Measurements from ENCODE around the gene MIEF2.

The MIEF2 gene

DNA sequence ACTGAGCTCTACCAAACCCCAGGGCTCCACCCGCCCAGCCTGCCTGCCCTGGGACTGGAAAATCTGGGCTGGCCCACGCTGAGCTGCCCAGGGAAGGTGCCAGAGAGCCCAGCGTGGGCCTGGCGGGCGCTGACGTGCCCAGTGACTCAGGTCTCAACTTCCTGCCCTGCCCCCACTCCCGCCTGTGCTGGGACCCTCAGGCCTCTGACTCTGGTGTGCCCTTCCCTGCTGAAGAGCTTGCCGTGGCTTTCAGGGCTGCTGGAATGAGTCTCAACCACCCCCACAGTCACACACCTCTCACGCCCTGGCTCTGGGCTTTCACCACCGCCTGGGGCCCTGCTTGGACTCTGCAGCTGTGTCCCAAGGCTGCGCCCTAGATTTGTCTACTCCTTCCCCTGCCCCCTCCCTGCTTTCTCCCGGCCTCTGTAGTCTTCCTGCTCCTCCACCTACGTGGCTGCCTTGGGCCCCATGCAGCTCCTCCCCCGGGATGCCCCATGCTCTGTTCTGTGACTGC, 24.7 kb upstream of the MIEF2 start:
- peak; percentile 48 for DNase-seq (ENCODE audit: low spot score)

DNA sequence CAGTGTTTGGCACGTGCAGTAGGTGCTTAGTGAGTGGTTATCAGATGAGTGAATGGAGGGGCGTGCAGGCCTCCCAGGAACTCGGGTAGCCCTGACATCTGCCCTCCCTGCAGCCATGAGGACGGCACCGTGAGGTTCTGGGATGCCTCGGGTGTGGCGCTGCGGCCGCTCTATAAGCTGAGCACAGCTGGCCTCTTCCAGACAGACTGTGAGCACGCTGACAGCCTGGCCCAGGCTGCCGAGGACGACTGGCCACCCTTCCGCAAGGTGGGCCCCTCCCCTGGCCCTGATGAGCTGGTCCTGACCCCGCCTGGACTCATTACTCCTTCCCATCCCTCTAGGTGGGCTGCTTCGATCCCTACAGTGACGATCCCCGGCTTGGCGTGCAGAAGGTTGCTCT, 24.0 kb upstream of the MIEF2 start:
- no peak for DNase-seq (ENCODE audit: low spot score)

DNA sequence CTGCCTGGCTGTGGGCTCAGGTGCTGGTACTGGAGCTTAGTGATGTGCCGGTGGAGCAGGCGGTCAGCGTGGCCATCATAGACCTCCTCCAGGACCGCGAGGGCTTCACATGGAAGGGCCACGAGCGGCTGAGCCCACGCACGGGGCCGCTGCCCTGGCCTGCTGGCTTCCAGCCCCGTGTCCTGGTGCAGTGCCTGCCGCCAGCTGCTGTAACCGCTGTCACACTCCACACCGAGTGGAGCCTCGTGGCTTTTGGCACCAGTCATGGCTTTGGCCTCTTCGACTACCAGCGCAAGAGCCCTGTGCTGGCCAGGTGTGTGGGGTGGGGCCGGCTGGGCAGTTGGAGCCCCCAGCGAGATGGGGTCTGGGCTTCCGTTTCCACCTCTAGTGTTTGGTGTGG, 23.0 kb upstream of the MIEF2 start:
- no peak for DNase-seq (ENCODE audit: low spot score)

DNA sequence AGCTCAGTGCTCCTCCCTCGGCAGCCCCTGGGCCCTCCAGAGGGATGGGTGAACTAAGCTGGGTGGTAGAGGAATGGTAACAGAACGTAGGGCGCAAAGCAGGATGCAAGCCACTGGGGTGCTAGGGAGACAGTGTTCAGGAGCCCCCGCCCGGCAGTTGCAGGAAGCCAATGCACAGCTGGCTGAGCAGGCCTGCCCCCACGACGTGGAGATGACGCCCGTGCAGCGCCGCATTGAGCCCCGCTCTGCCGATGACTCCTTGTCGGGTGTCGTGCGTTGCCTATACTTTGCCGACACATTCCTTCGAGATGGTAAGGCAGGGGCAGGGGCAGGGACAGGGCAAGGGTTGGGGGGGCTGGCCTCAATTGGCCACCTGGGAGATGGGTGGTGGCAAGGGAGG, 22.2 kb upstream of the MIEF2 start:
- no peak for DNase-seq (ENCODE audit: low spot score)

DNA sequence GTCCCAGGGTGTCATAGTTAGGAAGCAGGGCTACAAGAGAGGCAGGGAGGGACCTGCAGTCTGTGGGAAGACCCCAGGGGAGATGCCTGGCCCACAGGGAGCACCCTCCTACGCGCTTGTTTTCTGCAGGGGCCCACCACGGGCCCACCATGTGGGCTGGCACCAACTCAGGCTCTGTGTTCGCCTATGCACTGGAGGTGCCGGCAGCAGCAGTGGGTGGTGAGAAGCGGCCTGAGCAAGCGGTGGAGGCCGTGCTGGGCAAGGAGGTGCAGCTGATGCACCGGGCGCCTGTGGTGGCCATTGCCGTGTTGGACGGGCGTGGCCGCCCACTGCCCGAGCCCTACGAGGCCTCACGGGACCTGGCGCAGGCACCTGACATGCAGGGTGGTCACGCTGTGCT, 20.0 kb upstream of the MIEF2 start:
- no peak for DNase-seq (ENCODE audit: low spot score)

DNA sequence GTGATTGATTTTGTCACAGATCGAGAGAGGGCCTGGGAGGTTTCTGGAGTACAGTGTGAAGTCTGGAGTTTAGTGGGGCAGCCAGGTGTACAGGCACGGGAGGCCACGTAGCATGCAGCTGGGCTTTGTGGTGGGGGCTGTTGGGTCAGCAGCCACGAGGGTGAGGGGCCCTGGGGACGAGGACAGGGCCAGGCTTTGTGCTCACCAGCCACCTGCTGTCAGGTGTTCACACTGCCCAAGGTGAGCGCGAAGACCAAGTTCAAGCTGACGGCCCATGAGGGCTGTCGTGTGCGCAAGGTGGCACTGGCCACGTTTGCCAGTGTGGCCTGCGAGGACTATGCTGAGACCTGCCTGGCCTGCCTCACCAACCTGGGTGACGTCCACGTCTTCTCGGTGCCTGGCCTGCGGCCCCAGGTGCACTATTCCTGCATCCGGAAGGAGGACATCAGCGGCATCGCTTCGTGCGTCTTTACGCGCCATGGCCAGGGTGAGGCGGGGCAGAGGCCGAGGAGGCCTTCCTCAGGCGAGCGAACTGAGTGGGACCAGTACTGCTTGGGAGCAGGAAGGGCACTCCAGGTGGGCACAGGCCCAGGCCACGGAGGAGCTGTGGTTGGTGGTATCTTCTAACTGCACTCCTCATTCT, 19.1 kb upstream of the MIEF2 start:
- no peak for DNase-seq (ENCODE audit: low spot score)

DNA sequence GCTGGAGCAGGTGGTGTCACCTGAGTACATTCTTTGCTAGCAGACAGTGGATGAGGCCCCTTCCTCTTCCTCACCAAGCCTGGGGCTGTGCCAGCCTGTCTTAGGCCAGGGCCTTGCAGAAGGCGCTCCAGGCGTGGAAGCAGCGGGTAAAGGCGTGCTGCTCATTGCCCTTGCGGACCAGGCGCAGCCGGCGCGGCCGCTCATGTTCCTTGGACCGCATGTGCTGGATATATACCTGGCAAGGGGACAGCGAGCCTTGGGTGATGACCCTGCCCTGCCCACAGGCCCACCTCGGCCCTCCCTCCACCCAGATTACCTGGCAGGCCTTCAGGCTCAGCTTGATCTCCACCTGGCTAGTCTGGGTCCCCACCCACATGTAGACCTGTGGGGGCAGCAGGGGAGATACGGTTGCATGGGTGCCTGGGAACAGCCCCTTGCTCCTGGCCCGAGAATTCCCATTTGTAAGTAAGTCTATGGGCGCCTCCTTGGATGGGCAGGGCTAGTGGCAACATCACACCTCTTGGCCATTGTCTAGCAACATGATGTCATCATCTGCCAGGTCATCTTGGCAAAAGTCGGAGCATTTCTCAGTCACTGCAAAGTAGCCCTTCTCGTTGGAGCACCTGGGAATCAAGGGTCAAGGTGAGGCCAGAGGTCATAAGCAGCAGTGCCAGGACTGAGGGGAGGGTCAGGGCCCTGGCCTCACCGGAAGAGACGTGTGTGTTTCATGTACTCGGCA, 15.3 kb upstream of the MIEF2 start:
- DNase-seq (ENCODE audit: low spot score), result no peak

DNA sequence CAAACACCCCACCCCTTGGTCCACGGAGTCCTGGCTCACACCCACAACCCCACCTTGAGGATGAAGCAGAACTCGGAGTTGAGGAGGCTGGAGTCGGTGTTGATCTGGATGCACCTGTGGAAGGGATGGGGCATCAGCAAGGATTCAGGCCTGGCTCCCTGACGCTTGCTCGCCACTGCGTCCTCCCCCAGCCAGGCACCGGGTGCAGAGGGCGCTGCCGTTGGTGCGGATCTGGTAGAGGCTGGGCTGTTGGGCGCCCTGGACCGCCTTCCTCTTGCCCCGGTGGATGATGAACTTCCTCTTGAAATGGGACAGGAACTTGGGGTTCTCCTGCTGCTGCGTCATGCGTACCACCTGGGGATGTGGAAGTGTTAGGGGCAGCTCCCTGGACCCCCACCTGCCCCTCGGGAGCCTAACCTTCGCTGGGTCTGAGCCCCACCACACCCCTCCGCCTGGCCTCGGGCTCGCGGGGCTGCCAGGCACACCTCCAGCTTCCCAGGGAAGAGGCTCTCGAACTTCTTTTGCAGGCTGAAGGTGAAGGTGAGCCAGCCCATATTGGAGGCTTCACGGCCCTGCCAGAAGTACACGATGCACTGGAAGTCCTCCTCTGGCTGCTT, 14.2 kb upstream of the MIEF2 start:
- no peak for DNase-seq (ENCODE audit: low spot score)

DNA sequence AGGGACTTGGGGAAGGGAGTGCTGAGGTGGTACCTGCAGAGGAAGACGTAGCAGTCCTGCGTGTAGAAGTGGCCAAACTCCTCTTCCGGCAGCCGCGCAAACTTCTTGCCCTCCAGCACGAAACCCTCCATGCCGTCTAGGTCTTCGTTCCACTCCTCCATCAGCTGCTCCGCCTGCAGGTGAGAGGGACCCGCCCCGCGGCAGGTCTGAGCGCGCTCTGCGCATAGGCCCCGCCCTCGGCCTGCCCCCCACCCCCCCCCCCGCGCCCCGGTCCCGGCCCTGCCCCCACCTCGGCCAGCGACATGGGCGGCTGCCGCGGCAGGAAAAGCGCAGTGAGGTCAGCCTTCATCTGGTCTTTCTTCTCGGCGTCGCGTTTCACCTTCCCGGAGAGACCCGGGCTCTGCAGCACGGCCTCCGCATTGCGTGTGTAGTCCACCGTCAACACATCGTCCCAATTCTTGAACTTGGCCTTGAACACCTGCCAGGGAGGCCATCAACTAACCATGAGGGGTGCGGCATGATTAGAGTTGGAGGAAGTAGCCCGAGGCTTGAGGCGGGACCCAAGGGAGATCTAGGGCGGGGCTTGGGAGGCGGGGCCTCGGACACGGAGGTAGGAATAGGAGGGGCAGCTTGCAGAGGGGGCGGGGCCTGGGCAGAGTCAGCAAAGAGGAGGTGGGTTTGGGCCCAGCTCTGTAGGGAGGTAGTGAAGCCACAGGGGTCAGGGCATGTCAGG, 13.4 kb upstream of the MIEF2 start:
- peak; percentile 62 for DNase-seq (ENCODE audit: low spot score)

DNA sequence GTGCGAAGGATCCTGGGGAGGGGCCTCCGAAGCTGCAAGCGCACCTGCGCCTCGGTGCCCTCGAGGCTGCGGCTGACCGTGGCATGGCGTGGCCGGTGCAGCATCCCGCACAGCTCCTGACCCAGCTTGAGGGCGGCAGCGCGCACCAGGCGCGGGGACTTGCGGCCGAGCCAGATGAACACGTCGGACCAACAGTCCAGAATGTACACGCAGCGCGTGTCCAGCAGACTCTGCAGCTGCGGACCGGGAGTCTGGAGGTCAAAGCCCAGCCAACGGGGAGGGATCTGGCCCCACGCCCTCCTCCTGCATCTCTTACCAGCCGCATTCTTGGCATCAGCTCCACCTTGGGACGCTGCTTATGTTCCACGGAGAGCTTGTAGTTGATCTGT, 12.9 kb upstream of the MIEF2 start:
- DNase-seq (ENCODE audit: low spot score), result no peak

DNA sequence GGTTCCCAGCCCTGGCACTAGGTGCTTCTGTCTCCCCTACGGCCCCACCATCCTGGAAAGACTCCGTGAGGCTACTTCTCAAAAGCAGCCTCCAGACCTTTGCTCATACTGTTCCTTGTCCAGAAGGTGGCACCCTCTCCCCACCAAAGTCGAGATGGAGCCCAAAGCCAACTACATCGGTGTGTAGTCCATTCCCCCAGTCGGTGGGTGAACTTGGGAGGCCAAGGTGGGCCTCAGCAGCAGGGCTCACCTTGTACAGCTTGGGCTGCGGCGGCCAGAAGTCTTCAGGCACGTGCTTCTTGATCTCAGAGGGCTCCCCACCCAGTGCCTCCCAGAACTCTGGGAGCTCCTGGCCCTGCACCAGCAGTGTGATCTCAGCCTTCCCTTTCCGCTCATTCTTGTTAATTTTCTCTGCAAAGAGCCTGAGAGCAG, 12.1 kb upstream of the MIEF2 start:
- DNase-seq (ENCODE audit: low spot score), result peak; percentile 86

DNA sequence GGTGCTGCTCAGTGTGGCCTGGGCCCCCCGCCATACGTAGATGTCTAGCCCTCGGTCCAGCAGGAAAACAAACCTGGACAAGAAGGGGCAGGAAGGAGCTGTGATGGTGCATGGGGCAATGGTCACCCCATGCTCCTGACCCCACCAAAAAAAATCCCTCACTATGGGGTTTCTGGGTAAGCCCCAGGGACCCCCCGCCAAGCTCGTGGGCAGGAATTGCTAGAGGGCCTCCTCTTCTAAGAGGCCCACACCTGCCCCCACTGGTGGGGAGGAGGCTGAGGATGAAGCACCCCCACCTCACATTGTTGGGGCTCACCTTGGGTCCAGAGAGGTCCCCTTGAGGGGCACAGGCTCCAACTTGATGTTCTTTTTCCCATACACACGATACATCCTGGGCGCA, 11.7 kb upstream of the MIEF2 start:
- no peak for DNase-seq (ENCODE audit: low spot score)

DNA sequence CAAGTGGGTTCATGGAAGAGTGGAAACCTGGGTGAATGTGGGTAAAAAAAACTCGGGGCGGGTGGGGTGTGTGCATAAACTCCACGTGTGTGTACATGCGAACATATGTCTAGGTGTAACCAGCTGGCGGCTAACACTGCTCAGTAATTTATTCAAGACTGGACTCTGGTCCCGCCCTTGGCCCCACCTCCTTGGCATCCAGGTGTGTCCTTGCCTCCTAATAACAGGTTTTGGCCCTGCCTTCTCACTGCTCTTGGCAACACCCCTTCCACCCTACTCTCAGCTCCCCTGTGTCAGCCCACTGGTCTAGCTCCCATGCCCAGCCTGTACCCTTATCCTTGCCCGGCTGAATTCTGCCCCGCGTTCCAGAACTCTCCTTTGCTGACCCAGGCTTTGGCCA, 10.2 kb upstream of the MIEF2 start:
- DNase-seq (ENCODE audit: low spot score), result no peak

DNA sequence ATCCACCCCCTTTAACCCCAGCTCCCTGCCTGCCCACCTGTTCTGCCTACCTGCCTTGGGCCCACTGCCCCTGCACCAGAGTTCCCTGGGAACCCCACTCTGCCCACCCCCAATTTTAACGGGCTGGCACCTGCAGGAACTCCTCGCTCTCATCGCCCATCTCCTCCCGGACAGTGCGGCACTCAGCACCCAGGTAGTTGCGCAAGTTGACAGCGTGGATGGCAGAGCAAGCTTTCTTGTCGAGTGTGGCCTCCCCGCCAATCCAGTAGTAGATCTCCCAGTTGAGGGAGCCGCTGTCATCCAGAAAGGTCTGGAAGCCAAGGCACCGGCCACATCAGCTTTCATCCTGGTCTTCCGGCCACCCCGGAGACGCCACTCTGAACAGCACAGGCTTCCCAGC, 9.8 kb upstream of the MIEF2 start:
- no peak for DNase-seq (ENCODE audit: low spot score)

DNA sequence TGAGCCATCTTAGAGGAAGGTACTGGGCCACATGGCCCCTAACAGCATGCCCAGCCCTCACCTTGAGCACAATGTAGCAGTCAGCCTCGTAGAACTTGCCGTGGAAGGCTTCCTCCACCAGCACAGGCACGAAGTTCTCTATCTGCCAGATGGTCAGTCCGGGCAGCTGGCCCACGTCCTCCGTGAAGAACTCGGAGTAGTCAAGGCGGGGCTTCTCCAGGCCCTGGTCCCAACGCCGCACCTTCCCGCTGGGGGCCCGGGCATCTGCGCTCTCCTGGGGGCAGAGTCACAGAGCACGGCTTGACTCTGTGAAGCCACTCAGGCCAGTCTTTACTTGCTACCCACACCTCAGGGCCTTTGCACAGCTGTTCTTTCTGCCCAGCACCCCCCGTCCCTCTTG, 9.3 kb upstream of the MIEF2 start:
- DNase-seq (ENCODE audit: low spot score), result no peak

DNA sequence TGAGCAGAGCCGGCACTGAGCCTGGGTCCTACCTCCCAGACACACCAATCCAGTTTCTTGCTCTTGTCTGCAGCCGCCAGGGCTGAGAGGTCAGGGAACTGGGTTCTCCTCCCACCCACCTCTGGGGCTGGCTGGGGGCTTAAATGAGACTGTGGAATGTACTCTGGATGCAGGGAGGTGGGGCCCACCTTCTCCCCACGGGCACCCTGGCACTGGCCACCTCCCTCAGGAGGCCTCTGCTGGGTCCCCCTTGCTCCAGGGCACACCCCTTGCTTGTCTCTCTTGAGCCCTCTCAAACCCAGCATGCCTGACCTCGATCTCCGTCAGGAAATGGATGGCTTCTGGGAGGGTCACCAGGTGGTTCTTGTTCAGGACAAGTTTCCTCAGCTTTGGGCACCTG, 8.3 kb upstream of the MIEF2 start:
- DNase-seq (ENCODE audit: low spot score), result no peak

DNA sequence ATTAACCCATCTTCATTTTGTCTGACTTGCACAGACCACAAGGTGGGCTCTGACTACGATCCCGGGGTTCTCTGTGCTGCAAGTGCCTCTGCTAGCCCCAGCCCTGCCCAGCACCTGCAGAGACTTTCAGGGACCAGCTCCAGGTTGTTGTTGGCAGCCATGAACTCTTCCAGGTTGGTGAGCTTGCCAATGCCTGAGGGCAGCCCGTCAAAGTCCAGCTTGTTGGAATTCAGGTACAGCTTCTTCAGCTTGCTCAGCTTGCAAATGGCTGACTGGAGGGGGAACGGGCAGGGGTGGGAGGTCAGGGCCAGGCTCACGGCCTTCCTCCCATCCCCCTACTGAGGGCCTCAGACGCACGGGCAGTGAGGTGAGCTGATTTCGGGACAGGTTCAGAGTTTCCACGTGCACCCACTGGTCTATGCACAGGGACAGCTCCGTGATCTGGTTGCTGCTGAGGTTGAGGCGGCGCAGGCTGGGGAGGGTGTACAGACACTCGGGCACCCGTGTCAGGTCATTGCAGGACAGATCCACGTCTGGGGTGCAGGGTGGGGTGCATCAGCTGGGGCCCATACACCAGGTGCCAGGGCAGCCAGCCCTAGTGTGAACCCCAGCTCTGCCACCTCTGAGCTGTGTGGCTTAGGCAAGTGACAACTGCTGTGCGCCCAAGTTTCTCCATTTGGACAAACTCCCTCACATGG, 7.1 kb upstream of the MIEF2 start:
- no peak for DNase-seq (ENCODE audit: low spot score)

DNA sequence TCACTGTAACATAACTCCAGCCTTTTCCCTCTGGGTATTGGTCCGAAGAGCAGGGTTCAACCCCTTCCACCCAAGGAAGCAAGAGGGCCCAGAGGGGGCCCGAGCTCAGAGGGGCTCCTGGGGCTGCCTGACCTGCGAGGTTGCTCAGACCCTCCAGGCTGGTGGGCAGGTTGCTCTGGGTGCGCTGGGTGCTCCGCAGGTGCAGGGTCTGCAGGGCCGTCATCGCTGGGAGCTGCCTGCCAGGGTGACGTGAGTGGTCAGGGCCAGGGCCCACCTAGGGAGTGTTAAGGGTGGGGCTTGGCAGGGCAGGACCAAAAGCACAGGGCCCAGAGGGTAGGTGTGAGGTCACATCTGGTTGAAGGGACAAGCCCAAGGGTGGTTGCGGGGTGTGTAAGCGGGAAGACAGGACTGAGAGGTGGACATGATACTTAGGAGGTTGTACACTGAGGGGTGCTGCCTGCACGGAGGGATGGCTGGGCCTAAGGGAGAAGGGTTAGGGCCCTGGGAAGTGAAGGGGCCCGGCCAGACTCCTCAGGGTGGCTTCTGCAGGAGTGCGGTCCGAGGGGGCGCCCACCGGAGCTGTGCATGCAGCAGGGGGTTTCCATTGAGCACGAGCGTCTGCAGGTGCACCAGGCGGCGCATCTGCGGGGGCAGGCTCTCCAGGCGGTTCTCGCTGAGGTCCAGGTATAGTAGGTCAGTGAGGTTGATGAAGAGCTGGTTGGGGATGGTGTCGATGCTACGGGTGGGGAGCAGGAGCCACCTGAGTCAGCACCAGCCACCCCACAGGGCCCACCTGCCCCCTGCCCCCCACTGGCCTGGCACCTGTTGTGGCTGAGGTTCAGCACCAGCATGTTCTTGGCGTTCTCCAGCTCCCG, 6.3 kb upstream of the MIEF2 start:
- no peak for DNase-seq (ENCODE audit: low spot score)

DNA sequence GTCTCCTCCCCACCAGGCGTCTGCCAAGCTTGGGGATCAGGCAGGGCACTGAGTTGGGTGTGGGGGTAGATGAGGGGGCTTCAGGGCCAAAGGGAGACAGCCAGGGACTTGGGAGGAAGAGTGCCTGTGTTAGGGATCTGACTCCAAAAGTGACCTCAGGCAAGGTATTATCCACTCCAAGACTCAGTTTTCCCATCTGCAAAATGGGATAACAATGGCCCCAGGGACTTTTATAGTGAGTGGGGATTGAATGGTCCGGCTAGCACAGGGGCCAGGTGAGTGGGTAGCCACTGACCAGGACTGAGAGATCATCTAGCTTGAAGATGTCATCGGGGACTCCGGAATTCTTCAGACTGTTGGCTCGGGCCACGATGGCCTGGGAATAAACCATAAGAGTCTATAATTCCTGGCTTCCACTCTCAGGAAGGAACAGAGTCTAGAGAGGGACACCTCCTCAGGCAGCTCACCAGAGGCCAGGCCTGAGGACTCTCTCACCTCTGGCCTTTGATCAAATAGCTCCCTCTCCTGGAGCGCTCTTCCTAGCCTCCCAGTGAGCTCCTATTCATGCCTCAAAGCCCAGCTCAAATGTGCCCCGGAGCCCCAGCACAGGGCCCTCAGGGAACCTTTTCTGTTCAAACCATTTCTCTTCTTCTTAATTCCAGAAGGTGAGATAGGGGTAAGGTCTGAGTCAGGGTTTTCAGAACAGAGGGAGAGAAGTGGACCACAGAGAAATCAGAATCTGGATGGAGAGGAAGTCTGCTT, 5.4 kb upstream of the MIEF2 start:
- DNase-seq (ENCODE audit: low spot score), result no peak

DNA sequence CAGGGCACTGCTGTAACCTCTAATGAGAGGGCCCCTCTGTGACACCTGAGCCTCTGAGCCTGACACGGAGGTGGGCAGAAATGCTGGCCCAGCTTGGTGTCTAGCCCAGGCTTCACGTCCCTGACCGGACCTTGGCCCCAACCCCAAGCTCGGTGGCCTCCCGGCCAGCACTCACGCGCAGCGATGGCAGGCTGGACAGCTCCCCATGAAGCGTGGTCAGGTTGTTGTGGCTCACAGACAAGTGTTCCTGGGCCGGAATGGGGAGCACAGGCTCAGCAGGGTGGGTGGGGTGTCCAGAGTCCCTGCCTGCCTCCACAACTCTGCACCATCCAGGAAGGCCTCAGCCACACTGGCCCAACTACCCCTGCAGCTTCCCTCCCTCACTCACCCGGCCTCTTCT, 4.1 kb upstream of the MIEF2 start:
- no peak for DNase-seq (ENCODE audit: low spot score)
